ENCODE measurements around the gene ARHGEF25. TPM values are rescaled to one million over a fixed set of nuclear protein-coding genes. Genes with fewer than 3 reads are reported as not detected.

The ARHGEF25 gene
- total and polyA plus RNA-seq, 2 of the 4 experiments (the other 2 are of a cell fraction): 6.3 to 17.9 TPM

GRCh38 chr12:57626111-57626920 is 15.1 kb downstream of the ARHGEF25 start (continued):
- TF ChIP-seq MAZ (IDR thresholded peaks at IDR 0.05; ENCODE audit: borderline replicate concordance, low read depth, low read length) (no peak), POLR2A (IDR thresholded peaks at IDR 0.05; ENCODE audit: low read depth, low read length) (no peak)

- no CpG with 5 or more reads among the region's 9 CpGs for WGBS, 2 experiments (ENCODE audit: extremely low coverage in 2 of 2, insufficient read length in 1 of 2)
- DNase-seq: no peak
- no peaks in the 10 kb centered on the region for H3K79me1 ChIP-seq (ENCODE audit: low read depth in 1 of 2, low read length in 2 of 2)
- no peak overlapping the region for H2BK120ac ChIP-seq (ENCODE audit: low read depth, low read length)
- peaks cover 78% of the 10 kb centered on the region for H3K27me3 ChIP-seq (ENCODE audit: control insufficient read depth, insufficient read depth, low read length)
- H2AFZ ChIP-seq (replicated peaks; ENCODE audit: low read length, poor library complexity): no peak overlapping the region
- no peak overlapping the region for H3K9ac ChIP-seq (ENCODE audit: low read depth, low read length)
- dilution Hi-C loops (cut with HindIII; ENCODE audit: low sequenced_read_pairs, unreplicated experiment): no loop called here
- no peak for ATAC-seq (ENCODE audit: low read depth)
- H2BK20ac ChIP-seq (ENCODE audit: low read depth, low read length): no peak overlapping the region
- no peak overlapping the region for H3K23ac ChIP-seq (ENCODE audit: low read depth, low read length)
- H3K56ac ChIP-seq (ENCODE audit: extremely low read depth, insufficient read depth, low read length): no peak overlapping the region
- no peak overlapping the region for H3K18ac ChIP-seq (ENCODE audit: low read depth, low read length)
- no TSS peak for BruUV-seq (replicated peaks)
- H4K8ac ChIP-seq (ENCODE audit: low read depth in 2 of 2, low read length in 2 of 2): no peak overlapping the region
- peaks cover 4% of the 10 kb centered on the region for H4K20me1 ChIP-seq (ENCODE audit: insufficient read depth, low read length)
- H3K27ac ChIP-seq (ENCODE audit: insufficient read depth, low read length): no peak overlapping the region
- no peak for TF ChIP-seq FOS (IDR thresholded peaks at IDR 0.05; ENCODE audit: low read depth, low read length)
- ChIA-PET POLR2A (ENCODE audit: unreplicated experiment) (no interaction called here), CTCF (no interaction called here)
- H2BK5ac ChIP-seq (ENCODE audit: low read depth, low read length, poor library complexity, severe bottlenecking): no peak overlapping the region
- intact Hi-C loops (cut with micrococcal nuclease): no loop called here
- no peak overlapping the region for H4K91ac ChIP-seq (ENCODE audit: insufficient read depth, low read depth, low read length)
- no peak overlapping the region for H3K4me2 ChIP-seq (ENCODE audit: low read depth, low read length)
- H3K4me1 ChIP-seq (ENCODE audit: control insufficient read depth, insufficient read depth, low read length): no peaks in the 10 kb centered on the region; the same call in 1 of the 2 replicates
- peaks cover 2% of the 10 kb centered on the region; the same call in 1 of the 2 replicates for H3K36me3 ChIP-seq (ENCODE audit: control insufficient read depth, insufficient read depth, low read length)
- no peak overlapping the region for H3K4me3 ChIP-seq (ENCODE audit: insufficient read depth, low read depth, low read length)
- no peak overlapping the region for H2BK15ac ChIP-seq (ENCODE audit: low read depth, low read length)
- no peak overlapping the region for H3K14ac ChIP-seq (replicated peaks; ENCODE audit: low read depth, low read length)
- in situ Hi-C loops (cut with MboI; ENCODE audit: low sequenced_read_pairs): no loop called here
- peaks cover 4% of the 10 kb centered on the region; the same call in 1 of the 2 replicates for H3K9me1 ChIP-seq (ENCODE audit: insufficient read depth, low read length)
- no peak overlapping the region for H2AK9ac ChIP-seq (replicated peaks; ENCODE audit: low read depth, low read length, poor library complexity)
- no peak overlapping the region for H2AK5ac ChIP-seq (ENCODE audit: low read depth, low read length)
- H4K5ac ChIP-seq (ENCODE audit: low read depth, low read length): no peak overlapping the region
- no peaks in the 10 kb centered on the region for H3K9me3 ChIP-seq (ENCODE audit: control insufficient read depth, insufficient read depth, low read length)
- H3K4ac ChIP-seq (ENCODE audit: low read depth, low read length): no peak overlapping the region
Measured at GRCh38 chr12:57626921-57627445, 15.7 kb downstream of the ARHGEF25 start.

Data from IMR-90 (cell line).